GM18909 (cell line): ENCODE measurements around the gene FAM162B.
"Not testable (repeated sequence)": the region's sequence is repeated elsewhere in the genome, so short reads cannot be mapped to it uniquely, and the experiment has no call there.

ENCODE experiments used
- ATAC-seq: cut with Tn5 transposase; IDR thresholded peaks from one replicate; pipeline ENCODE4 v1.9.1; 2021; ENCODE audit warnings: mild to moderate bottlenecking; ENCODE audit not compliant: unreplicated experiment, poor library complexity

Gene FAM162B

GRCh38 chr6:116737004-116737403, 28.5 kb downstream of the FAM162B start:
- no peak for ATAC-seq

GRCh38 chr6:116730513-116730912, 35.0 kb downstream of the FAM162B start:
- no peak for ATAC-seq

- no peak for ATAC-seq
Measured at GRCh38 chr6:116726947-116727346, 38.6 kb downstream of the FAM162B start.

- ATAC-seq = no peak
Measured at GRCh38 chr6:116714761-116715160, 50.8 kb downstream of the FAM162B start.

GRCh38 chr6:116714296-116714695, 51.2 kb downstream of the FAM162B start:
- ATAC-seq = no peak

GRCh38 chr6:116705917-116706316, 59.6 kb downstream of the FAM162B start:
- ATAC-seq = no peak

- not testable (repeated sequence) for ATAC-seq
Measured at GRCh38 chr6:116703888-116704287, 61.6 kb downstream of the FAM162B start.
